ENCODE measurements around the gene ARHGAP36. TPM values are rescaled to one million over a fixed set of nuclear protein-coding genes. Genes with fewer than 3 reads are reported as not detected.

The ARHGAP36 gene
- total RNA-seq, 1 experiment from 2014 or later, result 0.52 TPM

DNA sequence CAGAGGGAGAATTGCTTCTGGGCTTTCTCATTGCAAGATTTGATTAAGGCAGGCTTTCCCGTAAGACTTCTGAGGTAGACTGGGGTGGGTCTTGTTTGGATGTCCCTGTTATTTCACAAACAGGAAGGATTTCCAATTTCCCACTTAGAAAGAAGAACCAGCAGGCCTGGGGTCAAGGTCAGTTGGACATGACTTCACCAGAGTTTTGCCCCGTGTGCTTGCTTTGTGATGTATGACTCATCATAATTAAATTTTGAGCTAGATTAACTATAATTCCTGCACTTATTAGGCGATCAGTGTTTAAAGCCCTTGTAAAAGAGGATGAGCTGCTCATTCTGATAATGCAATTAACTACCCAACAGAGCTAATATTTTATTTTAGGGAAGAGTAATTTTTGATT, 32.8 kb upstream of the ARHGAP36 start:
- DNase-seq (ENCODE audit: low spot score) (no peak), ATAC-seq (no peak)
- TF ChIP-seq FOXJ3 (CRISPR knock-in tag; IDR thresholded peaks at IDR 0.05; ENCODE audit: borderline replicate concordance), result no peak
- TF ChIP-seq, protein P1, sequence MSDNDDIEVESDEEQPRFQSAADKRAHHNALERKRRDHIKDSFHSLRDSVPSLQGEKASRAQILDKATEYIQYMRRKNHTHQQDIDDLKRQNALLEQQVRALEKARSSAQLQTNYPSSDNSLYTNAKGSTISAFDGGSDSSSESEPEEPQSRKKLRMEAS (CRISPR knock-in tag; IDR thresholded peaks at IDR 0.05), result no peak
- TF ChIP-seq, protein P2, sequence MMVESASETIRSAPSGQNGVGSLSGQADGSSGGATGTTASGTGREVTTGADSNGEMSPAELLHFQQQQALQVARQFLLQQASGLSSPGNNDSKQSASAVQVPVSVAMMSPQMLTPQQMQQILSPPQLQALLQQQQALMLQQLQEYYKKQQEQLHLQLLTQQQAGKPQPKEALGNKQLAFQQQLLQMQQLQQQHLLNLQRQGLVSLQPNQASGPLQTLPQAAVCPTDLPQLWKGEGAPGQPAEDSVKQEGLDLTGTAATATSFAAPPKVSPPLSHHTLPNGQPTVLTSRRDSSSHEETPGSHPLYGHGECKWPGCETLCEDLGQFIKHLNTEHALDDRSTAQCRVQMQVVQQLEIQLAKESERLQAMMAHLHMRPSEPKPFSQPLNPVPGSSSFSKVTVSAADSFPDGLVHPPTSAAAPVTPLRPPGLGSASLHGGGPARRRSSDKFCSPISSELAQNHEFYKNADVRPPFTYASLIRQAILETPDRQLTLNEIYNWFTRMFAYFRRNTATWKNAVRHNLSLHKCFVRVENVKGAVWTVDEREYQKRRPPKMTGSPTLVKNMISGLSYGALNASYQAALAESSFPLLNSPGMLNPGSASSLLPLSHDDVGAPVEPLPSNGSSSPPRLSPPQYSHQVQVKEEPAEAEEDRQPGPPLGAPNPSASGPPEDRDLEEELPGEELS (CRISPR knock-in tag; IDR thresholded peaks at IDR 0.05), result no peak
- TF ChIP-seq, protein P3, sequence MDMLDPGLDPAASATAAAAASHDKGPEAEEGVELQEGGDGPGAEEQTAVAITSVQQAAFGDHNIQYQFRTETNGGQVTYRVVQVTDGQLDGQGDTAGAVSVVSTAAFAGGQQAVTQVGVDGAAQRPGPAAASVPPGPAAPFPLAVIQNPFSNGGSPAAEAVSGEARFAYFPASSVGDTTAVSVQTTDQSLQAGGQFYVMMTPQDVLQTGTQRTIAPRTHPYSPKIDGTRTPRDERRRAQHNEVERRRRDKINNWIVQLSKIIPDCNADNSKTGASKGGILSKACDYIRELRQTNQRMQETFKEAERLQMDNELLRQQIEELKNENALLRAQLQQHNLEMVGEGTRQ (CRISPR knock-in tag; IDR thresholded peaks at IDR 0.05), result no peak
- TF ChIP-seq, protein P4, sequence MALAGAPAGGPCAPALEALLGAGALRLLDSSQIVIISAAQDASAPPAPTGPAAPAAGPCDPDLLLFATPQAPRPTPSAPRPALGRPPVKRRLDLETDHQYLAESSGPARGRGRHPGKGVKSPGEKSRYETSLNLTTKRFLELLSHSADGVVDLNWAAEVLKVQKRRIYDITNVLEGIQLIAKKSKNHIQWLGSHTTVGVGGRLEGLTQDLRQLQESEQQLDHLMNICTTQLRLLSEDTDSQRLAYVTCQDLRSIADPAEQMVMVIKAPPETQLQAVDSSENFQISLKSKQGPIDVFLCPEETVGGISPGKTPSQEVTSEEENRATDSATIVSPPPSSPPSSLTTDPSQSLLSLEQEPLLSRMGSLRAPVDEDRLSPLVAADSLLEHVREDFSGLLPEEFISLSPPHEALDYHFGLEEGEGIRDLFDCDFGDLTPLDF (CRISPR knock-in tag; IDR thresholded peaks at IDR 0.05), result no peak
- TF ChIP-seq ZNF263 (CRISPR knock-in tag; IDR thresholded peaks at IDR 0.05; ENCODE audit: low read depth), result no peak
- TF ChIP-seq, protein P5, sequence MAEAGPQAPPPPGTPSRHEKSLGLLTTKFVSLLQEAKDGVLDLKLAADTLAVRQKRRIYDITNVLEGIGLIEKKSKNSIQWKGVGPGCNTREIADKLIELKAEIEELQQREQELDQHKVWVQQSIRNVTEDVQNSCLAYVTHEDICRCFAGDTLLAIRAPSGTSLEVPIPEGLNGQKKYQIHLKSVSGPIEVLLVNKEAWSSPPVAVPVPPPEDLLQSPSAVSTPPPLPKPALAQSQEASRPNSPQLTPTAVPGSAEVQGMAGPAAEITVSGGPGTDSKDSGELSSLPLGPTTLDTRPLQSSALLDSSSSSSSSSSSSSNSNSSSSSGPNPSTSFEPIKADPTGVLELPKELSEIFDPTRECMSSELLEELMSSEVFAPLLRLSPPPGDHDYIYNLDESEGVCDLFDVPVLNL (CRISPR knock-in tag; IDR thresholded peaks at IDR 0.05; ENCODE audit: borderline replicate concordance, low read depth), result no peak
- TF ChIP-seq ATF1 (CRISPR knock-in tag; IDR thresholded peaks at IDR 0.05), result no peak
- no peak for TF ChIP-seq TCF7 (CRISPR knock-in tag; IDR thresholded peaks at IDR 0.05; ENCODE audit: low read depth)
- TF ChIP-seq, protein P6, sequence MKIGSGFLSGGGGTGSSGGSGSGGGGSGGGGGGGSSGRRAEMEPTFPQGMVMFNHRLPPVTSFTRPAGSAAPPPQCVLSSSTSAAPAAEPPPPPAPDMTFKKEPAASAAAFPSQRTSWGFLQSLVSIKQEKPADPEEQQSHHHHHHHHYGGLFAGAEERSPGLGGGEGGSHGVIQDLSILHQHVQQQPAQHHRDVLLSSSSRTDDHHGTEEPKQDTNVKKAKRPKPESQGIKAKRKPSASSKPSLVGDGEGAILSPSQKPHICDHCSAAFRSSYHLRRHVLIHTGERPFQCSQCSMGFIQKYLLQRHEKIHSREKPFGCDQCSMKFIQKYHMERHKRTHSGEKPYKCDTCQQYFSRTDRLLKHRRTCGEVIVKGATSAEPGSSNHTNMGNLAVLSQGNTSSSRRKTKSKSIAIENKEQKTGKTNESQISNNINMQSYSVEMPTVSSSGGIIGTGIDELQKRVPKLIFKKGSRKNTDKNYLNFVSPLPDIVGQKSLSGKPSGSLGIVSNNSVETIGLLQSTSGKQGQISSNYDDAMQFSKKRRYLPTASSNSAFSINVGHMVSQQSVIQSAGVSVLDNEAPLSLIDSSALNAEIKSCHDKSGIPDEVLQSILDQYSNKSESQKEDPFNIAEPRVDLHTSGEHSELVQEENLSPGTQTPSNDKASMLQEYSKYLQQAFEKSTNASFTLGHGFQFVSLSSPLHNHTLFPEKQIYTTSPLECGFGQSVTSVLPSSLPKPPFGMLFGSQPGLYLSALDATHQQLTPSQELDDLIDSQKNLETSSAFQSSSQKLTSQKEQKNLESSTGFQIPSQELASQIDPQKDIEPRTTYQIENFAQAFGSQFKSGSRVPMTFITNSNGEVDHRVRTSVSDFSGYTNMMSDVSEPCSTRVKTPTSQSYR (CRISPR knock-in tag; IDR thresholded peaks at IDR 0.05), result no peak
- no peak for TF ChIP-seq SMAD4 (CRISPR knock-in tag; IDR thresholded peaks at IDR 0.05)
- no peak for TF ChIP-seq ZNF396 (CRISPR knock-in tag; IDR thresholded peaks at IDR 0.05; ENCODE audit: borderline replicate concordance)
- no peak for TF ChIP-seq RELA (CRISPR knock-in tag; IDR thresholded peaks at IDR 0.05; ENCODE audit: borderline replicate concordance)
- TF ChIP-seq, protein P7, sequence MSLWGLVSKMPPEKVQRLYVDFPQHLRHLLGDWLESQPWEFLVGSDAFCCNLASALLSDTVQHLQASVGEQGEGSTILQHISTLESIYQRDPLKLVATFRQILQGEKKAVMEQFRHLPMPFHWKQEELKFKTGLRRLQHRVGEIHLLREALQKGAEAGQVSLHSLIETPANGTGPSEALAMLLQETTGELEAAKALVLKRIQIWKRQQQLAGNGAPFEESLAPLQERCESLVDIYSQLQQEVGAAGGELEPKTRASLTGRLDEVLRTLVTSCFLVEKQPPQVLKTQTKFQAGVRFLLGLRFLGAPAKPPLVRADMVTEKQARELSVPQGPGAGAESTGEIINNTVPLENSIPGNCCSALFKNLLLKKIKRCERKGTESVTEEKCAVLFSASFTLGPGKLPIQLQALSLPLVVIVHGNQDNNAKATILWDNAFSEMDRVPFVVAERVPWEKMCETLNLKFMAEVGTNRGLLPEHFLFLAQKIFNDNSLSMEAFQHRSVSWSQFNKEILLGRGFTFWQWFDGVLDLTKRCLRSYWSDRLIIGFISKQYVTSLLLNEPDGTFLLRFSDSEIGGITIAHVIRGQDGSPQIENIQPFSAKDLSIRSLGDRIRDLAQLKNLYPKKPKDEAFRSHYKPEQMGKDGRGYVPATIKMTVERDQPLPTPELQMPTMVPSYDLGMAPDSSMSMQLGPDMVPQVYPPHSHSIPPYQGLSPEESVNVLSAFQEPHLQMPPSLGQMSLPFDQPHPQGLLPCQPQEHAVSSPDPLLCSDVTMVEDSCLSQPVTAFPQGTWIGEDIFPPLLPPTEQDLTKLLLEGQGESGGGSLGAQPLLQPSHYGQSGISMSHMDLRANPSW (CRISPR knock-in tag; conservative IDR thresholded peaks at IDR 0.05; ENCODE audit: low read depth), result no peak
- H3K27me3 Mint-ChIP-seq (ENCODE audit: low read depth), result peaks cover 7% of the 10 kb centered on the region
- no peaks in the 10 kb centered on the region for H3K36me3 Mint-ChIP-seq
- ChIA-PET CTCF (no interaction called here), POLR2A (no interaction called here)
- H3K4me3 Mint-ChIP-seq, result no peak overlapping the region
- peaks cover 5% of the 10 kb centered on the region; the same call in 1 of the 2 replicates for H3K9me3 Mint-ChIP-seq
- no peak overlapping the region for H3K27ac Mint-ChIP-seq
- H3K4me1 Mint-ChIP-seq, result no peaks in the 10 kb centered on the region
